ENCODE results near the gene INSM2.

GRCh38 chr14:35503646-35504045 is 30.3 kb upstream of the INSM2 start:
- TF ChIP-seq CTCF (IDR thresholded peaks at IDR 0.05) (no peak), POLR2AphosphoS5 (IDR thresholded peaks at IDR 0.05; ENCODE audit: low read depth, low read length) (no peak), TCF7L2 (IDR thresholded peaks at IDR 0.05; ENCODE audit: low read depth, low read length) (no peak), SIN3A (IDR thresholded peaks at IDR 0.05; ENCODE audit: borderline replicate concordance, insufficient read depth, low read depth, low read length) (no peak)
- TF ChIP-seq, protein P1, sequence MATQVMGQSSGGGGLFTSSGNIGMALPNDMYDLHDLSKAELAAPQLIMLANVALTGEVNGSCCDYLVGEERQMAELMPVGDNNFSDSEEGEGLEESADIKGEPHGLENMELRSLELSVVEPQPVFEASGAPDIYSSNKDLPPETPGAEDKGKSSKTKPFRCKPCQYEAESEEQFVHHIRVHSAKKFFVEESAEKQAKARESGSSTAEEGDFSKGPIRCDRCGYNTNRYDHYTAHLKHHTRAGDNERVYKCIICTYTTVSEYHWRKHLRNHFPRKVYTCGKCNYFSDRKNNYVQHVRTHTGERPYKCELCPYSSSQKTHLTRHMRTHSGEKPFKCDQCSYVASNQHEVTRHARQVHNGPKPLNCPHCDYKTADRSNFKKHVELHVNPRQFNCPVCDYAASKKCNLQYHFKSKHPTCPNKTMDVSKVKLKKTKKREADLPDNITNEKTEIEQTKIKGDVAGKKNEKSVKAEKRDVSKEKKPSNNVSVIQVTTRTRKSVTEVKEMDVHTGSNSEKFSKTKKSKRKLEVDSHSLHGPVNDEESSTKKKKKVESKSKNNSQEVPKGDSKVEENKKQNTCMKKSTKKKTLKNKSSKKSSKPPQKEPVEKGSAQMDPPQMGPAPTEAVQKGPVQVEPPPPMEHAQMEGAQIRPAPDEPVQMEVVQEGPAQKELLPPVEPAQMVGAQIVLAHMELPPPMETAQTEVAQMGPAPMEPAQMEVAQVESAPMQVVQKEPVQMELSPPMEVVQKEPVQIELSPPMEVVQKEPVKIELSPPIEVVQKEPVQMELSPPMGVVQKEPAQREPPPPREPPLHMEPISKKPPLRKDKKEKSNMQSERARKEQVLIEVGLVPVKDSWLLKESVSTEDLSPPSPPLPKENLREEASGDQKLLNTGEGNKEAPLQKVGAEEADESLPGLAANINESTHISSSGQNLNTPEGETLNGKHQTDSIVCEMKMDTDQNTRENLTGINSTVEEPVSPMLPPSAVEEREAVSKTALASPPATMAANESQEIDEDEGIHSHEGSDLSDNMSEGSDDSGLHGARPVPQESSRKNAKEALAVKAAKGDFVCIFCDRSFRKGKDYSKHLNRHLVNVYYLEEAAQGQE (IDR thresholded peaks at IDR 0.05; ENCODE audit: insufficient read depth in 1 of 2, low read depth in 2 of 2, low read length in 1 of 2) = no peak
